HG02571 (cell line): ENCODE data around the gene TIGD1.

Source experiments
- ATAC-seq: cut with Tn5 transposase; IDR thresholded peaks from one replicate; pipeline ENCODE4 v1.9.1; 2021; ENCODE audit warnings: mild to moderate bottlenecking, moderate library complexity; ENCODE audit not compliant: unreplicated experiment

Gene TIGD1

GRCh38 chr2:232524771-232525170, 25.6 kb downstream of the TIGD1 start:
- no peak for ATAC-seq

GRCh38 chr2:232523682-232524597, 26.4 kb downstream of the TIGD1 start:
- ATAC-seq, result no peak

- no peak for ATAC-seq
Observed at GRCh38 chr2:232523402-232523681, 27.0 kb downstream of the TIGD1 start.

- no peak for ATAC-seq
Observed at GRCh38 chr2:232522623-232523401, 27.5 kb downstream of the TIGD1 start.

- no peak for ATAC-seq
Observed at GRCh38 chr2:232521959-232522622, 28.3 kb downstream of the TIGD1 start.

GRCh38 chr2:232521098-232521497, 29.3 kb downstream of the TIGD1 start:
- no peak for ATAC-seq

- no peak for ATAC-seq
Observed at GRCh38 chr2:232520489-232520888, 29.9 kb downstream of the TIGD1 start.

GRCh38 chr2:232519581-232520438, 30.5 kb downstream of the TIGD1 start, which contains the start of gene PRSS56:
Gene PRSS56, plus strand, starts transcription at chr2:232520388. Its CDS starts 211 bp downstream, at chr2:232520599.
- no peak for ATAC-seq

GRCh38 chr2:232518844-232519243, 31.5 kb downstream of the TIGD1 start:
- no peak for ATAC-seq

- ATAC-seq, result no peak
Observed at GRCh38 chr2:232516551-232516950, 33.8 kb downstream of the TIGD1 start.

- no peak for ATAC-seq
Observed at GRCh38 chr2:232515639-232516038, 34.7 kb downstream of the TIGD1 start.

GRCh38 chr2:232513353-232513752, 37.0 kb downstream of the TIGD1 start:
- no peak for ATAC-seq

- ATAC-seq, result no peak
Observed at GRCh38 chr2:232512602-232513001, 37.8 kb downstream of the TIGD1 start.

GRCh38 chr2:232511336-232511890, 38.9 kb downstream of the TIGD1 start:
- no peak for ATAC-seq

GRCh38 chr2:232508251-232508650, 42.1 kb downstream of the TIGD1 start:
- no peak for ATAC-seq

GRCh38 chr2:232506709-232507108, 43.6 kb downstream of the TIGD1 start:
- no peak for ATAC-seq

GRCh38 chr2:232505856-232506255, 44.5 kb downstream of the TIGD1 start:
- no peak for ATAC-seq

- no peak for ATAC-seq
Observed at GRCh38 chr2:232504438-232504837, 45.9 kb downstream of the TIGD1 start.

GRCh38 chr2:232503809-232504323, 46.5 kb downstream of the TIGD1 start:
- no peak for ATAC-seq
